Nephron progenitor cell (in vitro differentiated cells): ENCODE measurements around the gene CADPS2.

Experiments
- DNase-seq: peaks from one replicate; pipeline ENCODE4 v3.0.0; 2021
- H3K27ac Mint-ChIP-seq: 2 replicates; pipeline ENCODE4 v1.8.0; 2021; ENCODE audit warnings: mild to moderate bottlenecking, moderate library complexity, mixed read lengths
- H3K27me3 Mint-ChIP-seq: 2 replicates; pipeline ENCODE4 v1.8.0; 2021; ENCODE audit warnings: mild to moderate bottlenecking, low read depth, mixed read lengths; ENCODE audit not compliant: poor library complexity
- H3K36me3 Mint-ChIP-seq: 2 replicates; pipeline ENCODE4 v1.8.0; 2021; ENCODE audit warnings: low read depth, mixed read lengths
- H3K4me1 Mint-ChIP-seq: 2 replicates; pipeline ENCODE4 v1.8.0; 2021; ENCODE audit warnings: mixed read lengths
- H3K4me3 Mint-ChIP-seq: 2 replicates; pipeline ENCODE4 v1.8.0; 2021; ENCODE audit warnings: mild to moderate bottlenecking, moderate library complexity, mixed read lengths
- H3K9me3 Mint-ChIP-seq: 2 replicates; pipeline ENCODE4 v1.8.0; 2021; ENCODE audit warnings: mild to moderate bottlenecking, moderate library complexity, mixed read lengths
- CTCF ChIP-seq: fragments of 200-600 bp; sonication (generic); IDR thresholded peaks from 2 replicates; pipeline ENCODE4 v1.5.0; 2021; ENCODE audit warnings: antibody characterized with exemption

The CADPS2 gene

GRCh38 chr7:122337011-122337410 lies 549.2 kb downstream of the CADPS2 start:
- Mint-ChIP-seq H3K4me1 (peaks cover 10% of the 10 kb centered on the region), H3K27ac (no peak overlapping the region), H3K36me3 (no peaks in the 10 kb centered on the region), H3K4me3 (no peak overlapping the region), H3K9me3 (no peaks in the 10 kb centered on the region), H3K27me3 (peaks cover 15% of the 10 kb centered on the region)
- no peak for DNase-seq
- no peak for TF ChIP-seq CTCF

GRCh38 chr7:122329145-122329802 lies 557.0 kb downstream of the CADPS2 start:
- H3K4me1 Mint-ChIP-seq, result no peaks in the 10 kb centered on the region
- no peak for TF ChIP-seq CTCF
- no peak for DNase-seq
- no peak overlapping the region for H3K4me3 Mint-ChIP-seq
- peaks cover 60% of the 10 kb centered on the region for H3K27me3 Mint-ChIP-seq
- H3K9me3 Mint-ChIP-seq, result no peaks in the 10 kb centered on the region
- H3K27ac Mint-ChIP-seq, result no peak overlapping the region
- H3K36me3 Mint-ChIP-seq, result no peaks in the 10 kb centered on the region

GRCh38 chr7:122327969-122328368 lies 558.3 kb downstream of the CADPS2 start:
- Mint-ChIP-seq H3K36me3 (no peaks in the 10 kb centered on the region), H3K4me3 (no peak overlapping the region), H3K27me3 (peaks cover 55% of the 10 kb centered on the region), H3K9me3 (no peaks in the 10 kb centered on the region), H3K27ac (no peak overlapping the region), H3K4me1 (no peaks in the 10 kb centered on the region)
- TF ChIP-seq CTCF, result no peak
- DNase-seq, result no peak

- peak; percentile 59 for DNase-seq
- H3K4me3 Mint-ChIP-seq, result peak overlapping the region; percentile 48
- no peaks in the 10 kb centered on the region for H3K4me1 Mint-ChIP-seq
- TF ChIP-seq CTCF, result no peak
- no peaks in the 10 kb centered on the region for H3K36me3 Mint-ChIP-seq
- no peaks in the 10 kb centered on the region for H3K9me3 Mint-ChIP-seq
- H3K27me3 Mint-ChIP-seq, result peaks cover 99% of the 10 kb centered on the region
- H3K27ac Mint-ChIP-seq, result no peak overlapping the region
These were observed 569.5 kb downstream of the CADPS2 start for GRCh38 chr7:122316467-122317388.

GRCh38 chr7:122315507-122316466 lies 570.5 kb downstream of the CADPS2 start:
- Mint-ChIP-seq H3K27ac (no peak overlapping the region), H3K36me3 (no peaks in the 10 kb centered on the region), H3K4me1 (peaks cover 9% of the 10 kb centered on the region), H3K4me3 (no peak overlapping the region), H3K27me3 (peaks cover 99% of the 10 kb centered on the region), H3K9me3 (no peaks in the 10 kb centered on the region)
- TF ChIP-seq CTCF, result no peak
- no peak for DNase-seq
